ENCODE data around the gene PSMA3. TPM values are rescaled to one million over a fixed set of nuclear protein-coding genes. Genes with fewer than 3 reads are reported as not detected.

Gene PSMA3
- total RNA-seq, 3 donors from 2014 or later, result 485 to 528 (median 512) TPM

- no peak for ATAC-seq
- Mint-ChIP-seq H3K4me1 (ENCODE audit: low read depth) (peaks cover 32% of the 10 kb centered on the region), H3K9me3 (no peaks in the 10 kb centered on the region), H3K27me3 (ENCODE audit: low read depth) (no peaks in the 10 kb centered on the region), H3K4me3 (no peak overlapping the region), H3K36me3 (ENCODE audit: insufficient read depth) (peaks cover 18% of the 10 kb centered on the region)
- no peak for DNase-seq
Observed at GRCh38 chr14:58301416-58301815, 56.8 kb downstream of the PSMA3 start.

GRCh38 chr14:58305730-58306129 is 61.1 kb downstream of the PSMA3 start:
- Mint-ChIP-seq H3K9me3 (no peaks in the 10 kb centered on the region), H3K27me3 (ENCODE audit: low read depth) (no peaks in the 10 kb centered on the region), H3K36me3 (ENCODE audit: insufficient read depth) (peaks cover 28% of the 10 kb centered on the region), H3K4me1 (ENCODE audit: low read depth) (peaks cover 32% of the 10 kb centered on the region), H3K4me3 (no peak overlapping the region)
- ATAC-seq (no peak), DNase-seq (no peak)

- Mint-ChIP-seq H3K4me3 (no peak overlapping the region), H3K27me3 (ENCODE audit: low read depth) (no peaks in the 10 kb centered on the region), H3K36me3 (ENCODE audit: insufficient read depth) (peaks cover 22% of the 10 kb centered on the region), H3K9me3 (no peaks in the 10 kb centered on the region), H3K4me1 (ENCODE audit: low read depth) (peaks cover 23% of the 10 kb centered on the region)
- no peak for ATAC-seq
- DNase-seq, result no peak
Observed at GRCh38 chr14:58307597-58308316, 63.1 kb downstream of the PSMA3 start.

- Mint-ChIP-seq H3K4me1 (ENCODE audit: low read depth) (peaks cover 15% of the 10 kb centered on the region), H3K27me3 (ENCODE audit: low read depth) (no peaks in the 10 kb centered on the region)
Observed at GRCh38 chr14:58309086-58309485, 64.4 kb downstream of the PSMA3 start.

GRCh38 chr14:58313699-58314098 is 69.1 kb downstream of the PSMA3 start:
- no peaks in the 10 kb centered on the region for H3K9me3 Mint-ChIP-seq
- H3K36me3 Mint-ChIP-seq (ENCODE audit: insufficient read depth), result peaks cover 17% of the 10 kb centered on the region
- no peaks in the 10 kb centered on the region for H3K27me3 Mint-ChIP-seq (ENCODE audit: low read depth)
- no peak for ATAC-seq
- DNase-seq, result no peak
- H3K4me1 Mint-ChIP-seq (ENCODE audit: low read depth), result peaks cover 6% of the 10 kb centered on the region
- no peak overlapping the region for H3K4me3 Mint-ChIP-seq

More at GRCh38 chr14:58309086-58309485, 64.4 kb downstream of the PSMA3 start:
- DNase-seq (no peak), ATAC-seq (no peak)
- peaks cover 16% of the 10 kb centered on the region for H3K36me3 Mint-ChIP-seq (ENCODE audit: insufficient read depth)
- H3K9me3 Mint-ChIP-seq, result no peaks in the 10 kb centered on the region
- H3K4me3 Mint-ChIP-seq, result no peak overlapping the region

- Mint-ChIP-seq H3K4me1 (ENCODE audit: low read depth) (peaks cover 3% of the 10 kb centered on the region), H3K9me3 (no peaks in the 10 kb centered on the region), H3K27me3 (ENCODE audit: low read depth) (no peaks in the 10 kb centered on the region), H3K4me3 (no peak overlapping the region), H3K36me3 (ENCODE audit: insufficient read depth) (peaks cover 8% of the 10 kb centered on the region)
- DNase-seq (no peak), ATAC-seq (no peak)
Observed at GRCh38 chr14:58315606-58316005, 71.0 kb downstream of the PSMA3 start.

Other genes starting within 250 kb of the PSMA3 start
- gene ARMH4, start 92.6 kb upstream of the PSMA3 start, total RNA-seq, result not detected
- 10 to 100 TPM; 29.0 to 35.4 (median 34.4) TPM for gene ACTR10, start 44.7 kb upstream of the PSMA3 start, total RNA-seq
- gene ARID4A, start 53.7 kb downstream of the PSMA3 start, total RNA-seq, result 10 to 100 TPM; 12.2 to 17.4 (median 13.2) TPM
- gene TOMM20L, start 151.1 kb downstream of the PSMA3 start, total RNA-seq, result not detected
- gene TIMM9, start 182.7 kb downstream of the PSMA3 start, total RNA-seq, result 10 to 100 TPM; 80.4 to 82.7 (median 81.8) TPM
- 10 to 100 TPM in 1 of 3 donors, 1 to 10 TPM in 2; 8.4 to 10.1 (median 9.3) TPM for gene KIAA0586, start 182.9 kb downstream of the PSMA3 start, total RNA-seq

All from activated T-cell treated with anti-CD3 and anti-CD28 coated beads, Interleukin-2, amount 50 U/mL, for 4 hours (primary cell).